OCI-M1 (cell line): ENCODE results near the gene CCDC9B.
A peak's percentile ranks its signal among the peaks of the same experiment; 100 is the strongest.

ENCODE experiments used
- DNase-seq: peaks from one replicate; lab custom pipeline; 2025; lab: John Stamatoyannopoulos, UW

CCDC9B gene

GRCh38 chr15:40365624-40366456 lies 25.1 kb upstream of the CCDC9B start:
- no peak for DNase-seq

DNA sequence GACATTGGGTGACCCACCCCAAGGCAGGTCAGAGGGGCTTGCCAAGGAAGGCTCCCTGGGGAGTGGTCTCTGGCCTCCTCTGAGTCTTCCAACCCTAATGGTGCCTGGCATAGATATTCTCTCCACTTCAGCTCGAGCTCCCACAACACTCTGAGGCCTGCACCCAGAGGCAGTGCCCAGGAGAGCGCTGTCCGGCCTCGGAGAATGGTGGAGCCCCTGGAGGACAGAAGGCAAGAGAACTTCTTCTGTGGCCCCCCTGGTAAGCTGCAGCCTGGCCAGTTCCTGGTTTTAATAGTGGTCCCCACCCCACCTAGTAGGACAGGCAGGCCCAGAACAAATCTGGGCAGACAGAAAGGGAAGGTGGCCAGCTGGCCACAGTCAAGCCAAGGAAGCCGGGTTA lies 24.3 kb upstream of the CCDC9B start:
- no peak for DNase-seq

- no peak for DNase-seq
Observed at GRCh38 chr15:40364251-40364650, 23.5 kb upstream of the CCDC9B start.

- DNase-seq, result no peak
Observed at GRCh38 chr15:40363611-40364010, 22.9 kb upstream of the CCDC9B start.

- no peak for DNase-seq
Observed at GRCh38 chr15:40361640-40362039, 20.9 kb upstream of the CCDC9B start.

DNA sequence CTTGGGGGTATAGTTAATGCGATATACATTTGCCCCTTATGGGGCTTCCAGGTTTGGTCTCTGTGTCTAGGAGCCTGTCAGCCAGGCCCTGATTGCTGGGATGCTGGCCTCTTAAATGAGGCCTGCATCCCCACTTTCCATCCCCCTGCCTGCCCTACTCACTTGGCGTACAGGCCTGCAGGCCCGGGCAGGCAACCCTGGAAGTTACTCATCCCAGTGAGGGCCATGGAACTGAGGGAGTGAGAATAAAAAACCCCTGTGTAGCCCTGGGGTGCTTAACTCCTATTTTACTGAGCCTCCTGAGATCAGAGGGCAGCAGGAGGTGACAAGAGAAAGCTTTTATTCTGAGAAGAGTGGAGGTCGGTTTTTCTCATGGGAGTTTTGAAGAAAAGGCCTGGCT lies 19.3 kb upstream of the CCDC9B start:
- no peak for DNase-seq

DNA sequence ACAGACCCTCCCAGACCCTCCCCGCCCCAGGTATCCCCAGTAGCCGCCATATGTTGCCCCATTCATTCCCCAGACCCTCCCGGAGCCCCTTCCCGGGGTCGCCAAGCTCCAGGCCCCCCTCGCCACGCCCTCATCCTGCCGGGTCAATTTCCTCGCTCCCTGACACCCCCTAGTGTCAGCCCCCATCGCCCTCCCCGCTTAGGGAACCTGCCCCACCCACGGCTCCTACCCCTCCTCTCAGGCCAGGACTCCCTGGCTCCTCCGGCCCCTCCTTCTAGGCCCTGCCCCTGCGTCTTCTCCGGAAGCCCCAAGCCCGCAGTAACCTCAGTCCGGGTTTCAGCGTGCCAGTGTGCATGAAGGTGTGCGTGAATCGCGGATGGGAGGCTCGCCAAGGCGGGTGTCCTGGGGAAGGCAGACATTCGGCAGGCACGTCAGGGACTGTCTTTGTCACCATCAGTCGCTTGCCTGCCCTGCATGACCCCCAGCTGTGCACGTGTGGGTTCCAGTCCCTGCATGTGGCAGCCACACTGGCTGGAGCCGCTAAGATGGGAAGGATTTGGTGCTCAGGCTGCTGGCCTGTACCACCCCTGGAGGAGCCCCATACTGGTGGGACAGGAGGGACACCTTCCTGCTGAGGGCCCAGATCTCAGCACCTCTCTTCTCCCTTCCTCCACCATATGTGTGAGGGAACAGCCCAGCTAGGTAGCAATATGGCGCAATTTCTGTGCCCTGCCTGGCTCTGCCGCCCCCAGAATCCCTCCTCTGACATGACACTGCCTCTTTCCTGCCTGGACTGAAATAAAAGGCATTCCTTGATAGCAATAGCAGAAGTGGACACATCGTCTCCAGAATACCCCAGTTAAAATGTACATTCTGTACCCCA lies 18.0 kb upstream of the CCDC9B start:
- DNase-seq, result no peak

- peak; percentile 87 for DNase-seq
Observed at GRCh38 chr15:40357723-40358470, 17.2 kb upstream of the CCDC9B start, which contains the start of gene DISP2. Gene DISP2 (plus strand): TSS chr15:40358219. CDS start chr15:40358322, 103 bp downstream.

DNA sequence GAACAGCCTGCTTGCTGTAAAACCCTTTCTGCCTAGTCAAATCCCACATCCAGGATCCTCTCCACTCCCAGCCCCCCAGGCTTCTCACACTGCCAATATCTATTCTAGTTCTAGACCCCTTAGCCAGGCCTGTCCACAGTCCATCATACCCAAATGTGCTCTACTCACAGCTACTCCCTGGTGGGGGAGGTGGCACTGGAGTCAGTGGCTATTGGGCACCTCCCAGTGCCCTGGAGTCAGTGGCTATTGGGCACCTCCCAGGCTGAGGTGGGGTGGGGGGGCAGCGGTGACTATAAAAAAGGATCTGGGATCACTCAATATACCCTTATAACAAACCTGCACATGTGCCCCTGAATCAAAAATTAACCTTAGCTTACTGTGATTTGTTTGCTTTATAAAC lies 16.5 kb upstream of the CCDC9B start:
- DNase-seq, result no peak

- DNase-seq, result peak; percentile 3
Observed at GRCh38 chr15:40355976-40356585, 15.3 kb upstream of the CCDC9B start.

GRCh38 chr15:40354408-40355171 lies 13.9 kb upstream of the CCDC9B start:
- DNase-seq, result peak; percentile 38

DNA sequence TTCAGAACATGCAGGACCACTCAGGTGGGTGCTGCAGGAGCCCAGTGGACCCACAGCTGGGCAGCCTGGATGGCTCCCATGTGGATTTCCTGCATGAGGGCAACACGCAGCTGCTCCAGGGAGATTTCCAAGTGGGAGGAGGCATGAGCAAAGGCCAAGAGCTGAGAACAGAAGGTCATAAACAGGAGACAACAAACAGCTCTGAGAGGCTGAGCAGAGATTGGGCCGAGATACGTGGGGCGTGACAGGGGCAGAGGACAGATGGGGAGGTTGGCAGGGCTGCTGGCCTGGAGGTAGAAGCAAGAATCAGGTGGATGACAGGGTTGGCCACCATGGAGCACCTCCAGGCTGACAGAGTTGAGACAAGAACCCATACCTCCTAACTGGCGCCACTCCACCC lies 13.0 kb upstream of the CCDC9B start:
- DNase-seq, result no peak

- no peak for DNase-seq
Observed at GRCh38 chr15:40352281-40352901, 11.7 kb upstream of the CCDC9B start.

- DNase-seq, result no peak
Observed at GRCh38 chr15:40349163-40349562, 8.4 kb upstream of the CCDC9B start.

DNA sequence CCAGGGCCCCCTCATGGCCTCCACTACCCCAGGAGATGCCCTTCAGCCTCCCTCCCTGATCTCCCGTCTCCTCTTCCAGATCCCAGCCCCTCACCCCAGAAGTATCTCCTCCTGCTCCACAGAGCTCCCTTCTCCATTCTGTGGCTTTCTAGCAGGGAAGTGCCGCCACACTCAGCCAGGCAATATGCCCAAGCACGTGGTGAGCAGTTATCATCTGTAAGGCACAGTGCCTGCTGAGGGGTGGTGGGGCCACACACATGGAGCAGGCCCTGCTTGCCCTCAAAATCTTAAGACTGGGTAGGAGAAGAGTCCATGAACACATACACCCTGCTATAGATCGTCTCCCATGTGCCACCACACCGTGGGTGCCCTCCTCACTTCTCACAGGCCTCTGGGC lies 7.7 kb upstream of the CCDC9B start:
- no peak for DNase-seq

DNA sequence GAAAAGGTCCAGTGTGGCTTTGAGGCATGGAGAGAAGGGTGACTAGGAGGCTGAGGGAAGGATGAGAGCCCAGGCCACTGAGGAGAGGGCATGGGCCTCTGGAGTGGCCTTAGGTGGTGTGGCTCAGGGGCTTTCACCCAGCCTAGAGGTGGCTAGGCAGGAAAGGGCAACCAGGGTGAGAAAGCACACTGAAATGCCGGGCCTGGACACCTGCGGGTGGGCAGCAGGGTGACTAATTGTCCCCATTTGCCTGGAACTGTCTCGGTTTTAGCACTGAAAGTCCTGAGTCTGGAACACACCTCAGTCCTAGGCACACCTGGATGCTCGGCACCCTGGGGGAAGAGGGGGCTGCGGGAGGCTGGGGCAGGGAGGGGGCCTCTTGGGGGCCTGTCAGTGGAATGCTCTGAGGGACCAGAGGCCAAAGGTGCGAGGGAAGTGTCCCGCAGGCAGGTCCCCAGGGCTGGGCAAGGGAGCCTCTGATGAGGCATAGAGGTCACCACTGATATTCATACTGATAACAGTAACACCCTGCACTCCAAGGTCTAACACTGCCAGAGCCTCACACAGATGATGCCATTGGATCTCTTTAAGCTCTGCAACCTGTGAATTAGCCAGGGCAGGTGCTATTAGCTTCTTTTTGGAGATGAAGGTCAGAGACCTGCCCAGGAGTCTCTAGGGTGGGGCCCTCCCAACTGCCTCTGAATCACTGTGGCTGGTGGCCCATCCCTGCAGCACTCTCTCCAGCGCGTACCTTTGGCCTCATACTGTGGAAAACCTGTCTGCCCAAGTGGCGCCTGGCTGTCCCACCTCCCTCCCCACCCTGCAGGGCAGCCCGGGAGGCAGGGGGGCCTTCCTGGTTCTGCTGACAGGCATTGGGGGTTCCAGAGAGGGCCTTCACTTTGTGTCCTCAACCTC lies 7.1 kb upstream of the CCDC9B start:
- no peak for DNase-seq

DNA sequence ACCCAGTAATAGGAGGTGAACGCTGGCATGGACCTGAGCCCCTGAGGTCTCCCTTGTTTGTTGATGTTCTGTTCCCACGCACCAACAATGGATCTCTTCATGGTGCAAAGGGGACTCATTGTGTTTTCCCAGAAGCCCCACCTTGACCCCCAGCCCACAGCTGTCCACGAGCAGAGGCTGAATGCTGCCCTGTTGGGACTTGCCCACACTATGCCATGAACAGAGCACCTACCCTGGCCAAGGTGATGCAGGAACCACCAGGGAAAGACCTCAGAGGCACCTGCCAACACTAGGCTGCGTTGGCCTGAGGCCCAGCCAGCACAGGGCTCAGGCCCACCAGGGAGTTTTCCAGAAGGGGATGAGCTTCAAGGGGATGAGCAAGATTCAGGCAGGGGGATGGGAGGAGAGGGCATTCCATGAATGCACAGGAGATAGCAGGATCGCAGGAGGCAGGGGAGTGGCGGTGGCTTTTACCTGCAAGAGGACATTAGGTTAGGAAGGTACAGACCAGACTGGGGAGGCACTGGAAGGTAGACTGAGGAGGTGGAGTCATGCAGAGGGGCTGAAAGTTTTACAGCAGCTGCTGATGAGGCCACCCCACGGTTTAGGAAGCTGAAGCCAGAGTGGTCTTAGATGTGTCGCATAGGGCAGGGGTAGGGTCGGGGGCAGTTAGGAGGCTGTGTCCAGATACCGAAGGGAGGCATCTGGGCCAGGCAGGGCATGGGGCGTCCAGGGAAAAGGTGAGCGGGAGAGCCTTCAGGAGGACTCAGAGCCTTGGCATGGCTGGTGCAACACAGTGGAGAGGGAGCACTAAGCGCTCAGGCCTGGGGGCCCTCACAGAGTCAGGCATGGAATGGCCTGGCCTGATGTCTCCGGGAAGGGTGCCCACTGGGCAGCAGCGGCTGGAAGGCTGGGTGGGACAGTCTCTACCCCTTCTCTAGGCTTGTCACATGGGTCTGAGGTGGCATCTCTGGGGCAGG lies 6.1 kb upstream of the CCDC9B start:
- no peak for DNase-seq

DNA sequence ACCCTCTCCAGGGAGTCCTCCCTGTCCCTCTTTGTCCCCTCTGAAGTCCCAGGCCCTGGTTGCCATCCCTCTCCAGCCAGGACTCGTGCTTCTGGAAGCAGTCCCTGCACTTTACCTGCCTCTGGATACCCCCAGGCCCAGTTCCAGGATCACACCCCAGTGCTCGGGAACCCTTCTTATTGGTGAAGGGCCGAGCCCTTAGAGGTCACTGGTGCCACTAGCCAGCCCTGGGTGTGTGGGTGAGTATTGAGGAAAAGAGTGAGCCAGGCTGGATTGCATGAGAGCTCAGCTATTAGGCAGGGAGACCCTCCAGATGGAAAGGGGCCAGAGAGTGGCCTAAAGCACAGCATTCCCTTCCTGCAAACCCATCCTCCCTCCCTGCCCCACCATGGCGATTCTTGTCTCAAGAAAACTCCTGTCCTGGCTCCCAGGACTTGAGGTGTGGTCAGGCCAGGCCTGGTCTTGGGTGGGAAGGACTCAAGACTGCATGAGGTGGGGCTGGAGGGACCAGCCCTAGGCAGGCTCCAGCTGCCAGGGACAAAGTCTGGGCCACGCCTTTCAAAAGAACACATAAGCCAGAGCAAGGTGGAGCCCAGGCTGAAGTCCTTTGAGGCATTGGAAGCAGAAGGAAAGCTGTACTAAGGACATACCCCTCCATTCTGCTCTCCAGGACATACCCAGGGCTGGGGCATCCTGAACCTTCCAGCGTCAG lies 5.3 kb upstream of the CCDC9B start:
- no peak for DNase-seq
